Measurements from ENCODE around the gene FBLL1. TPM values are rescaled to one million over a fixed set of nuclear protein-coding genes. Genes with fewer than 3 reads are reported as not detected.
A peak's percentile ranks its signal among the peaks of the same experiment; 100 is the strongest.

Gene FBLL1
- total RNA-seq, 1 experiment from 2014 or later: 7.5 TPM

DNA sequence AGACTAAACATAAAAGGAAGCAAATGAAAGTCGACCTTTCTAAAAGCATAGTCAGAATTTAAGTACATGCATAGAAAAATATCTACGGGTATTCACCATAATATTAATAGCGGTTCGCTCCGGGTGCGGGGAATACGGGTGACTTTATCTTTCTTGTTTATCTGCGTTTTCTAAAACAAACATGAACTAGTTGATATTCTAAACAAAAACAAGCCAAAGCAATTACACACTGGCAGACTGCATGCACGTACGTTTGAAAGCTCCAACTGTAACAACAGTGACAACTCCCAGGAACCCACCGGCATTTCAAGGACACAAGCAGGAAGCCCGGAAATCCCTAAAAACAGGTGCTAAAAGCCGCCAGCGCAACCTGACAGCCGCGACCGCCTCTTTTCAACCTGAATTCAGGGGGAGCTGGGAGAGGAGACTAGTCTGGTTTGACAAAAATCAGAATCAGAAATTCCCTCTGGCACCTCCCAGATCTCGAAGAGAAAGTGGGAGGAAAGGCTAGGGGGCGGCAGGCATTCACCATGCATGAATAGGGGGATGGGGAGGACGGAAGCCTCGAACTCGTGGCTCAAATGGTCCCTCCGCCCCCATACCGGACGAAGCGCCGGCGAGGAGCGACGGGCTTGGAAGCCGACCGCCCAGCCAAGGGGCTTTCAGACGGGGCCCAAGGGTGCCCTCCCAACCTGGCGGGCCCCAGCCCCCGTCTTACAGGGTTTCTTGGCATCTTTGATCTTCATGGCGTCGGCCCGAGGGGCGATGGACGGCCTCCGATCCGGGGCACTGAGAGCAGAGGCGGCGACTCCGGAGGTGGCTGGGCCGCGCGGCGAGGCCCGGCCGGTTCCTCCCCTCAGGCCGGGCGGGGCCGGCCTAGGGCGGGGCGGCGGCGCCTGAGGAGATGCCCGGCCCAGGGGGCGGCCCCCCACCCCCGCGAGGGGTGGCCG is 49.7 kb downstream of the FBLL1 start, which contains the start of gene PANK3:
Gene PANK3 (minus strand): TSS at position 831 of the 950 bp plus-strand sequence. CDS start 85 bp downstream, at position 746.
- ChIA-PET CTCF (no interaction called here), POLR2A (interaction anchor here (0.6 kb wide), 1 partner anchor 31 kb away, joined by 3 read pairs; no protein-coding TSS in a partner anchor)
- no TSS peak for BruUV-seq (replicated peaks)

DNA sequence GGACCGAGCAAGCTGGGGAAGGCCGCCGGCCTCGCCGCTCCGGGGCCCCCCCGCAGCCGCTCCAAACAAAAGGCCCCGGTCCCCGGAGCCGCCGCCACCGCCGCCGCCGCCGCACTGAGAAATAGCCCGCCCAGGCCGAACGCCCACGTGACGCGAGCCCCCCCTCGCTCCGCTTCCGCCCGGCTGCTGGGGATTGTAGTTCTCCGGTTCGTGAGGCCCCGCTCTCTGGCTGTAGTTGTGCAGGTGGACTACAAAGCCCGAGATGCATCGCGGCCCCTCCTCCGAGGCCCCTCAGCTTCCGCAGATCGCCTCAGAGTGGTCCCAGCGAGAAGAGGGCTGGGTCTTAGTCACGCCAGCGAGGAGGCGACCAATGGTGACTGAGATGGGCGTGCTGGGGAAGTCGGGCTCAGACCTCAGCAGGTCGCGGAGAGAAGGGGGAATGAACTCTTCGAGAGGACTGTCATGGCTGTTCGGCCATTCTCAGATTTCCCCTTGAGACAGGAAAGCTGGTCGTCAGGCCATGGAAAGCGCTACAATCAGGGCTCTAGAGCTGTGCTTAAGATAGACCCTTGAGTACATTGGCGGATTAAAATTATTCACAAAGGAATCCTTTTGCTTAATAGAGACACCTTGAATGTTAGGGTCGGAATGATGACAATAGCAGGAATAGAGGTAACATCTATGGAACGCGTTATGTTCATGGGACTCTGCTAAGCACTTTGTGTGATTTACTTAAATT is 50.6 kb downstream of the FBLL1 start:
- no TSS peak for BruUV-seq (replicated peaks)
- Histone ChIP-seq H3K36me3 (ENCODE audit: control insufficient read depth, insufficient read depth, low read length) (peaks cover 2% of the 10 kb centered on the region), H3K27me3 (ENCODE audit: control insufficient read depth, insufficient read depth, low read length) (no peaks in the 10 kb centered on the region), H3K9me3 (ENCODE audit: control insufficient read depth, insufficient read depth, low read depth, low read length) (no peaks in the 10 kb centered on the region), H3K4me1 (ENCODE audit: control insufficient read depth, insufficient read depth, low read length) (peaks cover 17% of the 10 kb centered on the region), H3K4me3 (ENCODE audit: low read depth in 2 of 2, low read length in 2 of 2) (peak overlapping the region; percentile 98 to 99), H3K27ac (ENCODE audit: low read length) (peak overlapping the region; percentile 98)
- in situ Hi-C loops (cut with HindIII; ENCODE audit: low pct_unique_long_range_greater_than_20kb, low sequenced_read_pairs): no loop called here
- ChIA-PET CTCF (no interaction called here), POLR2A (interaction anchor here (0.6 kb wide), 1 partner anchor 32 kb away, joined by 3 read pairs; no protein-coding TSS in a partner anchor)
- DNase-seq (ENCODE audit: low read depth, low spot score) (peak; percentile 92), ATAC-seq (peak; percentile 99)
- intact Hi-C loops (cut with micrococcal nuclease; ENCODE audit: unreplicated experiment): no loop called here
- TF ChIP-seq, protein P1, sequence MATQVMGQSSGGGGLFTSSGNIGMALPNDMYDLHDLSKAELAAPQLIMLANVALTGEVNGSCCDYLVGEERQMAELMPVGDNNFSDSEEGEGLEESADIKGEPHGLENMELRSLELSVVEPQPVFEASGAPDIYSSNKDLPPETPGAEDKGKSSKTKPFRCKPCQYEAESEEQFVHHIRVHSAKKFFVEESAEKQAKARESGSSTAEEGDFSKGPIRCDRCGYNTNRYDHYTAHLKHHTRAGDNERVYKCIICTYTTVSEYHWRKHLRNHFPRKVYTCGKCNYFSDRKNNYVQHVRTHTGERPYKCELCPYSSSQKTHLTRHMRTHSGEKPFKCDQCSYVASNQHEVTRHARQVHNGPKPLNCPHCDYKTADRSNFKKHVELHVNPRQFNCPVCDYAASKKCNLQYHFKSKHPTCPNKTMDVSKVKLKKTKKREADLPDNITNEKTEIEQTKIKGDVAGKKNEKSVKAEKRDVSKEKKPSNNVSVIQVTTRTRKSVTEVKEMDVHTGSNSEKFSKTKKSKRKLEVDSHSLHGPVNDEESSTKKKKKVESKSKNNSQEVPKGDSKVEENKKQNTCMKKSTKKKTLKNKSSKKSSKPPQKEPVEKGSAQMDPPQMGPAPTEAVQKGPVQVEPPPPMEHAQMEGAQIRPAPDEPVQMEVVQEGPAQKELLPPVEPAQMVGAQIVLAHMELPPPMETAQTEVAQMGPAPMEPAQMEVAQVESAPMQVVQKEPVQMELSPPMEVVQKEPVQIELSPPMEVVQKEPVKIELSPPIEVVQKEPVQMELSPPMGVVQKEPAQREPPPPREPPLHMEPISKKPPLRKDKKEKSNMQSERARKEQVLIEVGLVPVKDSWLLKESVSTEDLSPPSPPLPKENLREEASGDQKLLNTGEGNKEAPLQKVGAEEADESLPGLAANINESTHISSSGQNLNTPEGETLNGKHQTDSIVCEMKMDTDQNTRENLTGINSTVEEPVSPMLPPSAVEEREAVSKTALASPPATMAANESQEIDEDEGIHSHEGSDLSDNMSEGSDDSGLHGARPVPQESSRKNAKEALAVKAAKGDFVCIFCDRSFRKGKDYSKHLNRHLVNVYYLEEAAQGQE (IDR thresholded peaks at IDR 0.05; ENCODE audit: insufficient read depth in 1 of 2, low read depth in 2 of 2, low read length in 1 of 2): no peak
- TF ChIP-seq, protein P2, sequence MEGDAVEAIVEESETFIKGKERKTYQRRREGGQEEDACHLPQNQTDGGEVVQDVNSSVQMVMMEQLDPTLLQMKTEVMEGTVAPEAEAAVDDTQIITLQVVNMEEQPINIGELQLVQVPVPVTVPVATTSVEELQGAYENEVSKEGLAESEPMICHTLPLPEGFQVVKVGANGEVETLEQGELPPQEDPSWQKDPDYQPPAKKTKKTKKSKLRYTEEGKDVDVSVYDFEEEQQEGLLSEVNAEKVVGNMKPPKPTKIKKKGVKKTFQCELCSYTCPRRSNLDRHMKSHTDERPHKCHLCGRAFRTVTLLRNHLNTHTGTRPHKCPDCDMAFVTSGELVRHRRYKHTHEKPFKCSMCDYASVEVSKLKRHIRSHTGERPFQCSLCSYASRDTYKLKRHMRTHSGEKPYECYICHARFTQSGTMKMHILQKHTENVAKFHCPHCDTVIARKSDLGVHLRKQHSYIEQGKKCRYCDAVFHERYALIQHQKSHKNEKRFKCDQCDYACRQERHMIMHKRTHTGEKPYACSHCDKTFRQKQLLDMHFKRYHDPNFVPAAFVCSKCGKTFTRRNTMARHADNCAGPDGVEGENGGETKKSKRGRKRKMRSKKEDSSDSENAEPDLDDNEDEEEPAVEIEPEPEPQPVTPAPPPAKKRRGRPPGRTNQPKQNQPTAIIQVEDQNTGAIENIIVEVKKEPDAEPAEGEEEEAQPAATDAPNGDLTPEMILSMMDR (IDR thresholded peaks at IDR 0.05): no peak
- TF ChIP-seq POLR2AphosphoS5 (IDR thresholded peaks at IDR 0.05; ENCODE audit: low read depth, low read length) (peak; percentile 97), SIN3A (IDR thresholded peaks at IDR 0.05; ENCODE audit: borderline replicate concordance, insufficient read depth, low read depth, low read length) (no peak), TCF7L2 (IDR thresholded peaks at IDR 0.05; ENCODE audit: low read depth, low read length) (no peak)

More for the DNA sequence above, 49.7 kb downstream of the FBLL1 start, which contains the start of gene PANK3:
- Histone ChIP-seq H3K27me3 (ENCODE audit: control insufficient read depth, insufficient read depth, low read length) (no peaks in the 10 kb centered on the region), H3K9me3 (ENCODE audit: control insufficient read depth, insufficient read depth, low read depth, low read length) (no peaks in the 10 kb centered on the region), H3K4me1 (ENCODE audit: control insufficient read depth, insufficient read depth, low read length) (peaks cover 17% of the 10 kb centered on the region), H3K36me3 (ENCODE audit: control insufficient read depth, insufficient read depth, low read length) (peaks cover 2% of the 10 kb centered on the region), H3K4me3 (ENCODE audit: low read depth in 2 of 2, low read length in 2 of 2) (peak within 1 kb of the TSS; percentile 98 to 99), H3K27ac (ENCODE audit: low read length) (peak within 1 kb of the TSS; percentile 98)
- intact Hi-C loops (cut with micrococcal nuclease; ENCODE audit: unreplicated experiment) (no loop called here), in situ Hi-C loops (cut with HindIII; ENCODE audit: low pct_unique_long_range_greater_than_20kb, low sequenced_read_pairs) (no loop called here)
- TF ChIP-seq, protein P2 (IDR thresholded peaks at IDR 0.05): no peak
- TF ChIP-seq, protein P1 (IDR thresholded peaks at IDR 0.05; ENCODE audit: insufficient read depth in 1 of 2, low read depth in 2 of 2, low read length in 1 of 2): no peak
- TF ChIP-seq TCF7L2 (IDR thresholded peaks at IDR 0.05; ENCODE audit: low read depth, low read length) (peak; percentile 64), SIN3A (IDR thresholded peaks at IDR 0.05; ENCODE audit: borderline replicate concordance, insufficient read depth, low read depth, low read length) (0 out of 2 replicates have a peak, but pooled peaks have one; percentile 41), POLR2AphosphoS5 (IDR thresholded peaks at IDR 0.05; ENCODE audit: low read depth, low read length) (peak; percentile 63; the same call in 1 of the 2 replicates)
- DNase-seq (ENCODE audit: low read depth, low spot score): peak; percentile 32
- ATAC-seq: peak; percentile 92

All from Panc1 (cell line).